GM19468 (cell line): ENCODE data around the gene SDK1.

Experiments
- ATAC-seq: cut with Tn5 transposase; IDR thresholded peaks from one replicate; pipeline ENCODE4 v1.9.1; 2021; ENCODE audit warnings: mild to moderate bottlenecking, moderate library complexity, moderate number of reproducible peaks; ENCODE audit not compliant: unreplicated experiment; ENCODE audit errors: extremely low read depth

SDK1 gene

GRCh38 chr7:3760651-3761050, 459.6 kb downstream of the SDK1 start:
- ATAC-seq, result no peak

DNA sequence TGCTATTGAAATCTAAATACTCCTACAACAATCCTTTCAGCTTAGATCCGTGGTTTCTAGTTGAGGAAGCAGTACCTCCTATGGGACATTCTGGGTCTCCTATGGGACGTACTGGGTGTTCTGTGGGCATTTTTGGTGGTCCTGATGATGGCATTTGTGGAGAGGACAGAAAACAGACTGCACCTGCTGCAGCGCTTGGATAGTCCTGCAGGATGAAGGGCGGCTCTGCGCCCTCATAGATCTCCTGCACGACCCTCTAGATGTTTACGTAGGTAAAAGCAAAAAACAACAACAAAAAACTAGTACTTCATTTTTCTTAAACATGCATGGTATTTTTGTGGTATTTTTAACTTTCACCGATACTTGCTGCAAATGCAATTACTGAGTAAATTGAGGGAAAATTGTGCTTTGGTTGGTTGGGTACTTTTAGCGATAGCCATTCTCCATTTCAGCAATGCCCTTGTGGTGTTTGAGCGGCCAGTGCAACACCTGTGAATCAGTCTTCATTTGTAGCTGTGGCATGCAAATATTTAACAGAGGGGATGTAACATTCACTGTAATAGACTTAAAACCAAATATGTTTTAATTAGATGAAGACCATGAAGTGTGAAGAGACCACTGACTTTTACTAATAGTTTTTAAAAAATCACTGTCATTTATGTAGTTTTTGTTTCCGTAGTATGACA, 461.2 kb downstream of the SDK1 start:
- ATAC-seq, result no peak

DNA sequence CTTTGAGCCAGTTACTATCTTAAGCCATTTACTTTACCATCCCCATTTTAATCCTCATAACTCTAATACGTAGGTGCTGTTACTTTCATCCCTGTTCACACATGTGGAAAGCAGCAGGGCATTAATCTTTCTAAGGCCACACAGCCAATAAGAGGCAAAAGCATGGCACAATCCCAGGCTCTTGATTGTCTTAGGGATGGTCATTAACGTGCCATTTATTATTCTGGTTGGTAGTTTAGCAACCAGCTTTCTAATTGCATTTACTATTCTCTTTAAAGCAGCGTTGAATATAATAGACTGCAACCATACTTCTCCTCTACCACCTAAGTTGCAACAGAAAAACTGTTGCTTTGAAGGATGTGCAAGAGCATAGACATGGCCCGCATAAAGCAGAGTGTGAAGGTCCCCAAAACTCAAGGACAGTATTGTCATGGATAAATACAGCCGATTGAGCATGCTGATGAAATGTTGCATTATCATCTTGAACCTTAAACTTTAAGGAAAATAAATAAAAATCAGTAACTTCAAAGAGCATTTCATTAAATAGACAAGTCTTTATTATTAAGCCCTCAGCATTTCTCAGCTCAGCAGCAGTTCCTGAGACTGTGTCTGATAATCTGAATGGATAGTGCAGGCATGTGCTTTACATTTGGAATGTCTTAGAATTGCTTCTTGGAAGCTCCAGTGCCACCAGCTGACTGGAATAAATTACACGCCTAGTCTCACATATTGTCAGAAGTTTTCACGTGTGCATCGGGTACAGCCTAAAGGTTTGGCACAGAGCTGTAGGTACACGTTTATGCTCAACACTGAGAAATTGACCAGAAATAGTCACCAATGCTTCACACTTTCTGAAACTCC, 467.1 kb downstream of the SDK1 start:
- no peak for ATAC-seq

DNA sequence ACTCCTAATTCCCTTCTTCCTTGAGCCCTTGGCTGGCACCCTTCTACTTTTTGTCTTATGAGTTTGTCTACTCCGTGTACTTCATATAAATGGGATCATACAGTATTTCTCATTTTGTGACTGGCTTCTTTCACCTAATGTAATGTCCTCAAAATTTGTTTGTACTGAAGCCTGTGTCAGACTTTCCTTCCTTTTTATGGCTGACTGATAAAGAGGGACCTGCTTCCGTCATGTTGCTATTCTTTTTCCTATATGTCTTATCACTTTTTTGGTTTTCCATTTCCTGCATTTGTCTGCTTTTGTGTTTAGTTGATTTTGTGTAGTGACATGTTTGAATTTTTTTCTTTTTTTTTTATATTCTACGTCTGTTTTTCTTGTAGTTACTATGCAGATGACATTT, 470.9 kb downstream of the SDK1 start:
- no peak for ATAC-seq

- ATAC-seq, result no peak
These were observed 477.3 kb downstream of the SDK1 start for GRCh38 chr7:3778345-3778744.

GRCh38 chr7:3780016-3780415, 479.0 kb downstream of the SDK1 start:
- no peak for ATAC-seq

DNA sequence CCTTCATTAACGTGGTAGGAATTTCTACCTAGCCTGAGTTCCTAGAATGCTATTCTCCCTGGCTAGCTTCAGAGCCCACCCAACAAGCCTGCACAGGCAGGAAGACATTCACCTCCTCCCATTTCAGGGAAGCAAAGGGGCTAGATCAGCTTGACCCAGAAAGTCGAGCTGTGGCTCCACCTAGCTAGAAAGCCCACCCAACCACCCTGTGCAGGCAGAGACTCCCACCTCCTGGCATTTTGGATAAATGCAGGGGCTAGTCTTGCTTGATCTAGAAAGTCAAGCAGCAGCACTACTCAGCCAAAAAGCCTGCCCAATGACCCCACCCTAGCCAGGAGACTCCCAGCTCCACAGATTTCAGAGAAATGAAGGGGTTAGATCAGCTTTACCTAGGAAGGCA, 479.5 kb downstream of the SDK1 start:
- no peak for ATAC-seq

DNA sequence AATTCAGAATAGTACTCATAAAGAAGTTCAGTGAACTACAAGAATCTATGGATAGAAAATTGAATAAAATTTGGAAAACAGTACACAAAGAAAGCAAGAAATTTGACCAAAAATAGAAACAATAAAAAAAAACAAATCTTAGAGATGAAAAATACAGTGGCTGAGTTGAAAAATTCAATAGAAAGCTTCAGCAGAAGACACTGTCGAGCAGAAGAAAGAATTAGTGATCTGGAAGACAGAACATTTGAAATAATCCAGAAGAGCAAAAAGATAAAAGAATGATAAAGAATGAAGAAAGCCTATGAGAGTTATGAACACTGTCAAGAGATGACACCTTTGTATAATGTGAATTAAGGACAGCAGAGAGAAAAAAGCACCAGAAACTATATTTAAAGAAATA, 480.6 kb downstream of the SDK1 start:
- ATAC-seq, result no peak

DNA sequence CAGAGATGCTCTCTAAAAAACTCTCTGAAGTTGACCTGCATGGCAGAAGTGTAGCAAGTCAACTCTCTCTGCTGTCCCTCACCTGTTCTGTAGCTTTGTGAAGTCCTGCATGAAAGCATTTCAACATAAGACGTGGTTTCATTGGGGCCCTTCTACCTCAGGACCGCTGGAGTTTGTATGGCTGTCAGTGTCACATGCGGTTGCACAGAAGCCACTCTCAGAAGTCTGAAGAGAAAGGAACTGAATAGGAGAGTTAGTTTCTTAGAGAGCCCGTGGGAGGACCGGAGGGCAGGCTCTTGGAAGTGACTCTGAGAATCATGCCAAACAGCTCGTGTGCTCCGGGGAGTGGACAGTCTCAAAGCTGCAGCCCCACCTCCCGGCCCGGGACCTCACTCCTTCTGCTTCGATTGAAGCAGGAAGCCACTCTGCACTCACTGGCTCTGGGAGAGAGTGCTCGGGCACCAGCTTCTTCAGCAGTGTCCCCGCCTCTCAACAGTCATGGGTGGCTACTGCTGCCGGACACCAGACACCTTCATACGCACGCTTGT, 486.7 kb downstream of the SDK1 start:
- ATAC-seq, result no peak

- ATAC-seq, result no peak
These were observed 489.8 kb downstream of the SDK1 start for GRCh38 chr7:3790803-3791202.

- no peak for ATAC-seq
These were observed 490.3 kb downstream of the SDK1 start for GRCh38 chr7:3791327-3791726.

DNA sequence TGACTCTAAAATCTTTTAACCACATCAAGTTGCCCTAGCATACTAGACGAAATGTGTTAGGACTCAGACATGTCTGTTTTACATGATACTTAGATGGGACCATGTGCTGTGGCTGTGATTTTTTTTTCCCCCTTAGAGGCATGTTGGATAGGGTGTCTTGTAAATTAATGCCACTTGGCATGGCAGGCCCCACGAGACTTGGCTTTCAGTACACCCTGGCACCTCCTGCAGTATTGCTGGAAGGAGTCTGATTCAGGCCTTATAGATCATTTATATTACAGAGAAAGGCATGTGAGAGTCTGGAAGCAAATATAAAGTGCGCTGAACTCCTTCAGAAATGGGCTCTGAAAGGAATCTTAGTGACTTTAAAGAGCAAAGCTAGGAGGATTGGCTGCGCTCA, 494.1 kb downstream of the SDK1 start:
- no peak for ATAC-seq

DNA sequence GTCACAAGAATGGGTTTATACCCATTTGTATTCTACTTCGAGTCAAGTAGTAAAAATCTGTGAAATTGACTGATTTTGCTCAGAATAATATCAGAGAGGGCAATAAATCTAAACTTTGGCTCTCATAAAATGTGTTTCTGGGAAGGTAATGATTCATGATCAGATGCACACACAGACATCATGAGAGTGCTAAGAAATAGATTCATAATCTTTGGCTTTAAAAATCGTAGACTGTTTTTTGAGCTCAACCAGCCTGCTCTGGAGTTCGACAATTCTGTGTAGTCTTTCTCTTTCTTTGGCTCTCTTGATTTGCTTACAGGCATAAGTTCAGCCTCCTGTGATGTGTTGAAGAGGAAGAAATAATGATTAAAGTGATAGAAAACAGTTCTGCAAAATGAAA, 494.7 kb downstream of the SDK1 start:
- ATAC-seq, result no peak

DNA sequence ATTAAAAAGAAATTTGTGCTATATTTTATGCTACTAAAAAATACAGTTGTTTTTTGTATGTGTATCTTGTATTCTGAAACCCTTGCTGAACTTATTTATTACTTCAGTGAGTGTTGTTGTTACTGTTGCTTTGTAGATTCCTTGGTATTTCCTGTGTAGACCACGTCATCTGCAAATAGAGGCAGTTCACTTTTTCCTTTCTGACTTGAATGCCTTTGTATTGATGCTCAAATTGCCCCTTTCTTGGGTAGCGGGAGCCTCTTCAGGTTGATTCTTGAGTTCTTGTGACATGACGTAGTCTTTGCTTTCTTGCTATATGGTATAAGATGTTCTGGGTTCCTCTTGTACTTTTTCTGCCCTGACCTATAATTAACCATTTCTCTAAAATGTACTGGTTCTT, 504.1 kb downstream of the SDK1 start:
- no peak for ATAC-seq

- no peak for ATAC-seq
These were observed 505.5 kb downstream of the SDK1 start for GRCh38 chr7:3806516-3806915.

DNA sequence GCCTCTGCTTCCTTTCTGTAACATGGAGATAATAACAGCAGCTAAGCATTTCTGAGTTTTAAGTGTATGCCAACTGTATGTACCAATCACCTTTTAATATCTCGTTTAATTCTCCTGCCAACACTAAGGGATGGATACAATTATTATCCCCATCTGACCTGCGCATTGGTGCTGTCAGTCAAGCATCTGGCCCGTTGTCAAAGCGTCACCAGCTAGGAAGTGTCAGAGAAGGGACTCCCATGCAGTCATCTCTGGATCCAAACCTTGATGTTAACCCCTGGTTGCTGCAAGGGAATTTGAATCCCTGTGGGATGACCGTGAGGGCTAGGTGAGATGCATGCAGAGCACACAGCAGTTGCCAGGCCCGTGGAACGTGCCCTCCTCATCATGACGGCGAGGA, 506.8 kb downstream of the SDK1 start:
- ATAC-seq, result no peak

DNA sequence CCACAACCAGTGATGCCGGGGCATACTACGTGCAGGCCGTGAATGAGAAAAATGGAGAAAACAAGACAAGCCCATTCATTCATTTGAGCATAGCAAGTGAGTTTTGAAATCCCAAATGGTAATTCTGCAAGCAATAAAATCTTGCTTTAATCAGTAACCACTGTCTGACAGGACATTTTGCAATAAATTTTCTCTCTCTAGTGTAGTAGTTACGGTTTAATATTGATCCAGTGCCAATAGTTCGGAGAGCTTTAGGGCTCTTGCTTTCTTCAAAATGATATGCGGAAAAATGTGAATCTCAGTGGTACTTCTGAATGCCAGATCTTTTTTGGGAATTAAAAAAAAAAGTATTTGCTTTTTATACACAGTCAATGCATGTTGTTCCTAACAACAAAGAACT, 520.4 kb downstream of the SDK1 start:
- ATAC-seq, result no peak

DNA sequence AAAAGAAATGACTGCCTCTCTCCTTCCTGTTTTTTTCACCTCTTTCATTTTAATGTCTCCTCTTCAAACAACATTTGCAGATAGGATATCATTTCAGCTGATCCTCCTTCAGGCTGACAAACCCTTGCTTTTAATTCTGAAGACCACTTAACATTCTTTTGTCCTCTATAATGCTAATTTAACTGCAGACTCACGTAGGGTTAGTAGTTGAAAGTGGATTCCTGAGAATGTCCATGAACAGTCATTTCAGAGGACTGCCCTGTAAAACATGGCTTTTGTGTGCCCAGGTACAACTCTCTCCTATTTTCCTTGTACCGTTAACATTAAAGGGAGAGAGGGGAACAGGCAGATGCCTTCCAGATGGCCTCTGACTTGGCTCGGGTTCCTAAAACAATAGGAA, 524.4 kb downstream of the SDK1 start:
- no peak for ATAC-seq

GRCh38 chr7:3832199-3832598, 531.1 kb downstream of the SDK1 start:
- no peak for ATAC-seq

DNA sequence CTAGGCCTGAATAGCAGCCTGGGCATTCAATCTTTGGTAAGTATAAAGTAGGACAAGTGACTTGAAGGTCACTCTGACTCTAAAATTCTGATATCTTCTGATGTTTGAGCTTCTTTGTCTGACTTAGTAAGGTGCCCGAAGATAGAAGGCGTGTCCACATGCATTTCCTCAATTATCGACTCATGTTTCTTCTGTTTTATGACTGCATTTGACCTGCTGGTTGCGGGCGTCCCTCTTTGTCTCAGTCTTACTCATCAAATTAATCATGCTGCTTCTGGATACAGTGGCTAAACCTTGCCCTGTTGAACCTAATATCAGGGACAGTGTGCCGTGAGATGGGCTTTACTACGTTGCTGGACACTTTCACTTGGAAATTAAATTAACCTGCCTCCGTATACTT, 534.1 kb downstream of the SDK1 start:
- no peak for ATAC-seq

- no peak for ATAC-seq
These were observed 535.8 kb downstream of the SDK1 start for GRCh38 chr7:3836855-3837254.
